Left ventricle myocardium inferior (tissue), 1 donor: ENCODE data around the gene CFAP161. TPM values are rescaled to one million over a fixed set of nuclear protein-coding genes. Genes with fewer than 3 reads are reported as not detected.

Source experiments
- DNase-seq: peaks from one replicate; pipeline ENCODE4 v3.0.0-alpha.2; 2020
- H3K27ac ChIP-seq: fragments of 200-600 bp; replicated peaks from 2 replicates; pipeline ENCODE4 v1.8.0; 2021
- H3K27me3 ChIP-seq: fragments of 200-600 bp; 2 replicates; pipeline ENCODE4 v1.8.0; 2021; ENCODE audit warnings: low read depth
- H3K36me3 ChIP-seq: fragments of 200-600 bp; 2 replicates; pipeline ENCODE4 v1.8.0; 2021
- H3K4me1 ChIP-seq: fragments of 200-600 bp; 2 replicates; pipeline ENCODE4 v1.8.0; 2021
- H3K4me3 ChIP-seq: fragments of 200-600 bp; 2 replicates; pipeline ENCODE4 v1.8.0; 2021; ENCODE audit warnings: mild to moderate bottlenecking, moderate library complexity
- H3K9me3 ChIP-seq: fragments of 200-600 bp; replicated peaks from 2 replicates; pipeline ENCODE4 v1.8.0; 2021
- CTCF ChIP-seq: fragments of 200-600 bp; IDR thresholded peaks from 2 replicates; pipeline ENCODE4 v1.8.0; 2021; ENCODE audit warnings: antibody characterized with exemption, mild to moderate bottlenecking, borderline replicate concordance
- intact Hi-C: fragments of 100-400 bp; cut with micrococcal nuclease; formaldehyde crosslinking; loops from one replicate; pipeline ENCODE4 v1.11.0; 2022
- total RNA-seq: library from RNA; stranded (reverse); fragmentation: NEBNext Ultra II Directional; extraction: Animal tissue kit (Norgen Biotek cat#: 25700); gene quantifications from one replicate; pipeline ENCODE4 v1.2.1, GENCODE V29; 2021
- donor health status: DM: no; HTN: yes; CAD: no; lungs with severe emphysema.

The CFAP161 gene
- total RNA-seq, 1 donor from 2014 or later: 0.91 TPM

- Histone ChIP-seq H3K4me1 (peaks cover 20% of the 10 kb centered on the region), H3K9me3 (no peaks in the 10 kb centered on the region), H3K4me3 (no peak overlapping the region), H3K36me3 (no peaks in the 10 kb centered on the region), H3K27ac (no peak overlapping the region), H3K27me3 (peaks cover 7% of the 10 kb centered on the region)
- intact Hi-C loops: no loop called here
- no peak for DNase-seq
- TF ChIP-seq CTCF: no peak
Observed at GRCh38 chr15:81113861-81114291, 20.2 kb upstream of the CFAP161 start.

- no peaks in the 10 kb centered on the region for H3K36me3 ChIP-seq
- no peak for DNase-seq
- peaks cover 21% of the 10 kb centered on the region for H3K27me3 ChIP-seq
- intact Hi-C loops: no loop called here
- H3K27ac ChIP-seq: no peak overlapping the region
- no peak for TF ChIP-seq CTCF
- H3K9me3 ChIP-seq: no peaks in the 10 kb centered on the region
- peaks cover 20% of the 10 kb centered on the region for H3K4me1 ChIP-seq
- H3K4me3 ChIP-seq: no peak overlapping the region
Observed at GRCh38 chr15:81115054-81115939, 18.8 kb upstream of the CFAP161 start.

- TF ChIP-seq CTCF: no peak
- Histone ChIP-seq H3K9me3 (no peaks in the 10 kb centered on the region), H3K36me3 (no peaks in the 10 kb centered on the region), H3K4me1 (peaks cover 14% of the 10 kb centered on the region), H3K27me3 (peaks cover 30% of the 10 kb centered on the region), H3K27ac (no peak overlapping the region), H3K4me3 (no peak overlapping the region)
- no peak for DNase-seq
- intact Hi-C loops: no loop called here
Observed at GRCh38 chr15:81117136-81117535, 16.9 kb upstream of the CFAP161 start.

- Histone ChIP-seq H3K27ac (no peak overlapping the region), H3K36me3 (no peaks in the 10 kb centered on the region), H3K4me3 (no peak overlapping the region), H3K9me3 (no peaks in the 10 kb centered on the region), H3K27me3 (peaks cover 30% of the 10 kb centered on the region), H3K4me1 (peaks cover 14% of the 10 kb centered on the region)
- no peak for DNase-seq
- no peak for TF ChIP-seq CTCF
- intact Hi-C loops: no loop called here
Observed at GRCh38 chr15:81117581-81117980, 16.5 kb upstream of the CFAP161 start.

GRCh38 chr15:81118361-81118760 lies 15.7 kb upstream of the CFAP161 start:
- no peak for DNase-seq
- no peak for TF ChIP-seq CTCF
- H3K4me3 ChIP-seq: no peak overlapping the region
- peaks cover 11% of the 10 kb centered on the region for H3K4me1 ChIP-seq
- intact Hi-C loops: no loop called here
- no peak overlapping the region for H3K27ac ChIP-seq
- H3K27me3 ChIP-seq: peaks cover 30% of the 10 kb centered on the region
- no peaks in the 10 kb centered on the region for H3K9me3 ChIP-seq
- no peaks in the 10 kb centered on the region for H3K36me3 ChIP-seq
